Measurements from ENCODE around the gene CABLES1.

Gene CABLES1

DNA sequence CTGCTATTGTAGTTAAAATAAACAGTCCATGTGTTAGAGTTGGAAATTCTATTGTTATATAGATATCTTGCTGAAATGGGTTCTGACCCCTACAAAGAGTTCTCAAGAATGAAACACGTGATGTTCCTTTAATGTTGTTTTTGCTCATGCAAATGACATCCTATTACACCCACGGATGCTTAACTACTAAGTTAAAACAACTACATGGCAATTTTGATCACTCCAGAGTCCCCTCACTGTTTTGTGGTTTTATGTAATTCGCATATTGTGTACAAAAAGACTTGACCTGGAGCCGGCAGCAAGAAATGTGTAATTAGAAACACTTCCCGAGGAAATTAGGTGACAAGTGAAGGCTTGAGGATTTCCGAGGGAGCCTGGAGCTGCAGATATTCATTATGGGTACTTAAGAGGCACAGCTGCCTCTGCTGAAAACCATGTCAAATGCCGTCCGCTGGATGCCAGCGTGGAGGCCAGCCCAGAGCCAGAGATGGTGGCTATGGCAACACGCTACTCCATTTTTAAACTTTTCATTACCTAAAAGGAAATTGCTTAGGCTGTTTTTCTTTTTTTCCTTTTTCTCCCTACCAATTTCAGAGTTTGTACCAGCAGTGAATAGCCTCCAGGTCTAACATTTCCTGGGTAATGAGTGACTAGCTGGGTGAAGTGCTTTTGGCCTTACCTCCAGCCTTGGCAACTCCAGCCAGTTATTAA is 21.0 kb upstream of the CABLES1 start:
- H3K4me3 ChIP-seq (ENCODE audit: low read depth, low read length): no peak overlapping the region
- TF ChIP-seq, protein P1, sequence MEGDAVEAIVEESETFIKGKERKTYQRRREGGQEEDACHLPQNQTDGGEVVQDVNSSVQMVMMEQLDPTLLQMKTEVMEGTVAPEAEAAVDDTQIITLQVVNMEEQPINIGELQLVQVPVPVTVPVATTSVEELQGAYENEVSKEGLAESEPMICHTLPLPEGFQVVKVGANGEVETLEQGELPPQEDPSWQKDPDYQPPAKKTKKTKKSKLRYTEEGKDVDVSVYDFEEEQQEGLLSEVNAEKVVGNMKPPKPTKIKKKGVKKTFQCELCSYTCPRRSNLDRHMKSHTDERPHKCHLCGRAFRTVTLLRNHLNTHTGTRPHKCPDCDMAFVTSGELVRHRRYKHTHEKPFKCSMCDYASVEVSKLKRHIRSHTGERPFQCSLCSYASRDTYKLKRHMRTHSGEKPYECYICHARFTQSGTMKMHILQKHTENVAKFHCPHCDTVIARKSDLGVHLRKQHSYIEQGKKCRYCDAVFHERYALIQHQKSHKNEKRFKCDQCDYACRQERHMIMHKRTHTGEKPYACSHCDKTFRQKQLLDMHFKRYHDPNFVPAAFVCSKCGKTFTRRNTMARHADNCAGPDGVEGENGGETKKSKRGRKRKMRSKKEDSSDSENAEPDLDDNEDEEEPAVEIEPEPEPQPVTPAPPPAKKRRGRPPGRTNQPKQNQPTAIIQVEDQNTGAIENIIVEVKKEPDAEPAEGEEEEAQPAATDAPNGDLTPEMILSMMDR (IDR thresholded peaks at IDR 0.05; ENCODE audit: low read depth, low read length): no peak

DNA sequence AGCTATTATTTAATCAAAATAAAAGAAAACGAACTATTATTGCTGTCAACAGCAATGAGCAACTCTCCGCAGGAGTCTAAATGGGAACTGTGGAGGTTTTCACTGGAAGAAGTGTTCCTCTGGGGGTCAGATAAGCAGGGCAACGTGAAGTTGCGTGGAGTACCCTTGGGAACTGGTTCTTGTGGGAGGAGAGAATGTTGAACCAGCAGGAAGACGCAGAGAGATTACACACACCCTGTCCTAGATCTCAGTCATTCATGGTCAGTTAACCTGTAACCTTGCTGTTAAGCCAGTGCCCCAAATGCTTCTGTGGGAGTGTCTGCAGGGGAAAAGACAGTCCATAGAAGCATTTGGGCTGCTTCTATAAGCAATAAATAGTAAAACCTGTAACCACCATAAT is 20.4 kb upstream of the CABLES1 start:
- TF ChIP-seq, protein P1 (IDR thresholded peaks at IDR 0.05; ENCODE audit: low read depth, low read length): no peak

DNA sequence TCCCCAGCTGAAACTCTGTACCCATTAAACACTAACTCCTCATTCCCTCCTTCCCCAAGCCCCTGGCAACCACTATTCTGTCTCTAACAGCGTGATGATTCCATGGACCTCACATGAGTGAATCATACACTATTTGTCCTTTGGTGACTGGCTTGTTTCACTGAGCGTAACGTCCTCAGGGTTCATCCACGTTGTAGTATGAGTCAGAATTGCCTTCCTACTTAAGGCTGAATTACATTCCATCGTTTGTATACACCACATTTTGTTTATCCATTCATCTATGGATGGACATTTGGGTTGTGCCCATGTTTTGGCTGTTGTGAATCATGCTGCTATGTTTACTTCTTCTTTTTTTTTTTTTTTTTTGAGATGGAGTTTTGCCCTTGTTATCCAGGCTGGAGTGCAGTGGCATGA is 19.6 kb upstream of the CABLES1 start:
- TF ChIP-seq, protein P1 (IDR thresholded peaks at IDR 0.05; ENCODE audit: low read depth, low read length): no peak
- H3K4me3 ChIP-seq (ENCODE audit: low read depth, low read length): 0 out of 2 replicates have a peak overlapping the region, but pooled peaks have one; percentile 14

More for the DNA sequence above, 20.4 kb upstream of the CABLES1 start:
- no peak overlapping the region for H3K4me3 ChIP-seq (ENCODE audit: low read depth, low read length)

DNA sequence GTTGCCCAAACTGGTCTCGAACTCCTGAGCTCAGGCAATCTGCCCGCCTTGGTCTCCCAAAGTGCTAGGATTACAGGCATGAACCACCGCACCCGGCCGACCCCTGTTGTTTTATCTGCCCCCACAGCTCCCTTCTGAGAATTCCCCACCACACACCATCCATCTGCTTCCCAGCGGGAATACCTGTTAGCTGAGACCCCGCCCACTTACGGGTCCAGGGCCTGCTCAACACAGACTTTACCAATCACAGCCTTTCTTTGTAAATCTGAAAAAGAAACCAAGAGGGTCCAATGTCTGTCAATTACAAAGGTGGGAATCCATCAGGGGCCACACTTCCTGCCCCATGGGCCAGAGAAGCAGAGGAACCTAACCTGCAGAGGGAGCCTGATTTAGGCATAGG is 14.2 kb upstream of the CABLES1 start:
- H3K4me3 ChIP-seq (ENCODE audit: low read depth, low read length): no peak overlapping the region
- TF ChIP-seq, protein P1 (IDR thresholded peaks at IDR 0.05; ENCODE audit: low read depth, low read length): no peak

DNA sequence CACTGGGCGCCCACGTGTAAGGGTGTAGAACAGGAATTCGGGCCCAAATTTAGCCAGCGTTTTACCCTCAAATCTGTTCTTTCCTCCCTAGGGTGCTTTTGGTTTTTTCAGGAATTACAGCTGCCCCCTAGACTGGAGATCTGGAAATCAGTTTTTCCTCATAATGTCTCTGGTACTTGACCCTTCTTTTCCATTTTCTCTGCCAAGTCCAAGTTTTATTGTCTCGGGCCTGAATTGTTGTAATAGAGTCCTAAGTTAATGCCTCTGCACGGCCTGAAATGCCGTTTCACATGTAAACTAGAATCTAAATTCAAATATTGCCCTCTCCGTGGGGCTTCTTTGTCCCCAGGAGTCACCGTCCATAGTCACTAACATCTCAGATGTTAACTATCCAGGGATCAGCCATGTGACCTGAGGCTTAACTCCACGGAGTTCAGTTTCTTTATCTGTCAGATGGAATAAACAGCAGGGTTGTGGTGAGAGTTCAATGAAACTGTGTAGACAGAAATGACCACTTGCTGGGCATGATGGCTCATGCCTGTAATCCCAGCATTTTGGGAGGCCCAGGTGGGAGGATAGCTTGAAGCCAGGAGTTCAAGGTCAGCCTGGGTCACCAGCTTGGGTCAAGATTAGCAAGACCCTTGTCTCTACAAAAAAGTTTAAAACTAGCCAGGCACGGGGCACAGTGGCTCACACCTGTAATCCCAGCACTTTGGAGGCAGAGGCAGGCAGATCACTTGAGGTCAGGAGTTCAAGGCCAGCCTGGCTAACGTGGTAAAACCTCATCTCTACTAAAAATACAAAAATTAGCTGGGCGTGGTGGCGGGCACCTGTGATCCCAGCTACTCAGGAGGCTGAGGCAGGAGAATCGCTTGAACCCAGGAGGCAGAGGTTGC is 12.7 kb upstream of the CABLES1 start:
- TF ChIP-seq, protein P1 (IDR thresholded peaks at IDR 0.05; ENCODE audit: low read depth, low read length): no peak
- no peak overlapping the region for H3K4me3 ChIP-seq (ENCODE audit: low read depth, low read length)

DNA sequence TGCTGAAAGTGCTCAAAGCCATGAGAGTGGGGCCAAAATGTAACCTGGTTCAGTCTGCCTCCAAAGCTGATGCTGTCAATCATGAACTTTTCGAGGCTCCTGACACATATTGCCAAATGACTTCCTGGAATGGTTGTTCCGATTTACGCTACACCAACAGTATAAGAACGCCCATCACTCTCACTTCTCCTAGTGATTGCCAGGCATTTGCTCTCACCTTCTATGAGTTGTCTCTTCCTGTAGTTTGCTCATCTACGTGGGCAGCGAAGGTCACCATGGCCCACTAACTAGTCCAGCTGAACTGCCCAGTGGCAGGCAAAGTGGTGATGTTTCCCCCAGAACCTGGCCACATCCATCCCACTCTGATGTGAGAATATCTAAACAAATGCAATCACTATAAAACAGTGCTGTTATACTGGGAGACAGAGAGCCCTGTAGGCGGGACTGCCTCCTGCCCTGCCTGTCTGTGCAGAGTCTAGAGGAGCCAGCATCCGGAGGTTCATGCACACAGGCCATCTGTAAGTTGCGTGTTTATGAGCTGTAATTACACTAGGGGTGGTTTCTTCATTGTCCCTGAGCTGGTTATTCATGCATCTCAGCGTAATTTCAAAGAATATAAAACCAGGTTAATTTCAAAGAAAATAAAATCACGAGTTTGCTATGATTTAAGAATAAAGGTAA is 8.8 kb upstream of the CABLES1 start:
- TF ChIP-seq, protein P1 (IDR thresholded peaks at IDR 0.05; ENCODE audit: low read depth, low read length): no peak
- H3K4me3 ChIP-seq (ENCODE audit: low read depth, low read length): no peak overlapping the region

Data from WI38 (cell line).